Measurements from ENCODE around the gene NCKAP5. TPM values are rescaled to one million over a fixed set of nuclear protein-coding genes. Genes with fewer than 3 reads are reported as not detected.

Gene NCKAP5
- total RNA-seq, 4 donors from 2014 or later: 0.03 to 0.55 (median 0.33) TPM

DNA sequence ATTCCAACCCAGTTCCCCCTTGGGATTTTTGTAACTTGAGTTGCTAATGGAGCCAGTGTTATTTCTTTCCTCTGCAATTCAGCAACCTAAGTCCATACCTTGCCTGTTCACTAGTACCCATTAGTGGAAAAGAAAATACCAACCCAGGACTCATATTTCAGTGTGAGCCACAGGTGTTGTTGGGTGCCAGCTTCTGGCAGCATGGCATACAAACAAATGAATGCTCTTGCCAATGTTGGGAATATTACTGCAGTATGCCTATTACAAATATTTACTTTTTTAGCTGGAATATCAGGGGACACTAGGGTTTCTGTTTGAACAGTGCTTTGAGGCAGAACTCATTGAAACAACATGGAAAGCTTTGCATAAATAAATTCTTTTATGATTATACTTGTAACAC lies 130.2 kb downstream of the NCKAP5 start:
- no peaks in the 10 kb centered on the region for H3K4me1 ChIP-seq
- H3K9me3 ChIP-seq: no peaks in the 10 kb centered on the region
- no peak overlapping the region for H3K4me3 ChIP-seq
- H3K27me3 ChIP-seq: no peaks in the 10 kb centered on the region
- H3K27ac ChIP-seq: no peak overlapping the region
- TF ChIP-seq POLR2A (IDR thresholded peaks at IDR 0.05): no peak
- TF ChIP-seq, protein P1, sequence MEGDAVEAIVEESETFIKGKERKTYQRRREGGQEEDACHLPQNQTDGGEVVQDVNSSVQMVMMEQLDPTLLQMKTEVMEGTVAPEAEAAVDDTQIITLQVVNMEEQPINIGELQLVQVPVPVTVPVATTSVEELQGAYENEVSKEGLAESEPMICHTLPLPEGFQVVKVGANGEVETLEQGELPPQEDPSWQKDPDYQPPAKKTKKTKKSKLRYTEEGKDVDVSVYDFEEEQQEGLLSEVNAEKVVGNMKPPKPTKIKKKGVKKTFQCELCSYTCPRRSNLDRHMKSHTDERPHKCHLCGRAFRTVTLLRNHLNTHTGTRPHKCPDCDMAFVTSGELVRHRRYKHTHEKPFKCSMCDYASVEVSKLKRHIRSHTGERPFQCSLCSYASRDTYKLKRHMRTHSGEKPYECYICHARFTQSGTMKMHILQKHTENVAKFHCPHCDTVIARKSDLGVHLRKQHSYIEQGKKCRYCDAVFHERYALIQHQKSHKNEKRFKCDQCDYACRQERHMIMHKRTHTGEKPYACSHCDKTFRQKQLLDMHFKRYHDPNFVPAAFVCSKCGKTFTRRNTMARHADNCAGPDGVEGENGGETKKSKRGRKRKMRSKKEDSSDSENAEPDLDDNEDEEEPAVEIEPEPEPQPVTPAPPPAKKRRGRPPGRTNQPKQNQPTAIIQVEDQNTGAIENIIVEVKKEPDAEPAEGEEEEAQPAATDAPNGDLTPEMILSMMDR (IDR thresholded peaks at IDR 0.05 in 4 of 5, conservative IDR thresholded peaks at IDR 0.05 in 1 of 5): no peak
- intact Hi-C loops (cut with DNase I; ENCODE audit: low total_unique reads) (no loop called here), in situ Hi-C loops (cut with MboI; ENCODE audit: low sequenced_read_pairs in 4 of 4) (no loop called here)
- no peak for DNase-seq
- H3K36me3 ChIP-seq: no peaks in the 10 kb centered on the region
- ATAC-seq: no peak

DNA sequence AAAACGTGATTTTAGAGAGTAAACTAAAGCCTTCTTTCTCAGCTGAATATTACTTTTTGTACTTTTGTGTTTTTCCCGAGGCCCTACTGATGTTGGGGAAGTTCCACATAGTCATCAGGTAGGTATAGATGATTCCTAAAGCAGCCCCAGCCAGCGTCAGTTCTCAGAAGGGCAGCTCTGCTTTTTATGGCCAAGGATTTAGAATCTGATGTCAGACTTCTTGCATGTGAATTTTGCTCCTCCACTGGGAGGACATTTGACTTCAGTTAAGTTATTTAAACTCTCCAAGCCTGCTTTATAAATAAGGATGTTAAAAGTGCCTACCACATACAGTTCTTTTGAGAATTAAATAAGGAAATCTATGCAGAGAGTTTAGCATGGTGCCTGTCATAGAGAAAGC lies 130.8 kb downstream of the NCKAP5 start:
- H3K9me3 ChIP-seq: no peaks in the 10 kb centered on the region
- intact Hi-C loops (cut with DNase I; ENCODE audit: low total_unique reads): no loop called here
- DNase-seq (no peak), ATAC-seq (no peak)
- in situ Hi-C loops (cut with MboI; ENCODE audit: low sequenced_read_pairs in 4 of 4): no loop called here
- no peaks in the 10 kb centered on the region for H3K36me3 ChIP-seq
- H3K27me3 ChIP-seq: no peaks in the 10 kb centered on the region
- H3K27ac ChIP-seq: no peak overlapping the region
- H3K4me3 ChIP-seq: no peak overlapping the region
- H3K4me1 ChIP-seq: no peaks in the 10 kb centered on the region
- TF ChIP-seq, protein P1 (IDR thresholded peaks at IDR 0.05 in 4 of 5, conservative IDR thresholded peaks at IDR 0.05 in 1 of 5): no peak
- no peak for TF ChIP-seq POLR2A (IDR thresholded peaks at IDR 0.05)

DNA sequence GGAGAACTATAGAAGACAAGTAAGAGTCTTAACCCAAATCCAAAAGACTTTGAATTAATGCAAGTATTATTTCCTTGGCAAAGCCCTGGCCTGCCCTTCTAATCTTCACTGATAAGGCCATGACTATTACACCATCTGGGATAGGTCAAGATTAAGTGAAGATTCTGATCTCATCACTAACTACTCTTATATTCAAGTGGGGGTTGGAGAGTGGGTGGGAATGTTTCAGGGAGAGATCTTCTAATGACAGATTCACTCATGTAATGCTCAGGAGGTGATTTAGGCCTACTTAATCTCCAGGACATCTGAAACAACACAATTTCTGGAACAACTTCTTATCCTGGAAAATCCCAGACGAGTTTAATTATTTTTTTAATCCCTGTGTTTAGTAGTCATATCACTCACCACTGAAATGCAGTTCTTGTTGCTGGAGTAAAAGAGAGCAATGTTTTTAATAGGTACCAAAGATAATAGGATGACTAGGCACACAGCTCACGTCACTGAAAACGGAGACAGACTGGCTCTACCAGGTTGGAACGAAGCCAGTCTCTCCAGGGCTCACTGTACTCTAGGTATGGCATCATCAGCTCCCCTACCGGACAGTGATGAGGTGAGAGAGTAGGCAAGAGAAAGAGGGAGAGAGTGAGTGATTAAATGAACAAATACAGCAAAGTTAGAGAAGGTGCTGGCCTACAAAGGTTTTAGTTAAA lies 133.1 kb downstream of the NCKAP5 start:
- Histone ChIP-seq H3K4me3 (no peak overlapping the region), H3K27ac (no peak overlapping the region), H3K9me3 (no peaks in the 10 kb centered on the region), H3K27me3 (no peaks in the 10 kb centered on the region), H3K4me1 (no peaks in the 10 kb centered on the region), H3K36me3 (no peaks in the 10 kb centered on the region)
- in situ Hi-C loops (cut with MboI; ENCODE audit: low sequenced_read_pairs in 4 of 4): no loop called here
- TF ChIP-seq, protein P1 (IDR thresholded peaks at IDR 0.05 in 4 of 5, conservative IDR thresholded peaks at IDR 0.05 in 1 of 5): no peak
- TF ChIP-seq POLR2A (IDR thresholded peaks at IDR 0.05): no peak
- peak in 1 of 2 donors; percentile 11 for DNase-seq
- ATAC-seq: no peak
- intact Hi-C loops (cut with DNase I; ENCODE audit: low total_unique reads): no loop called here

DNA sequence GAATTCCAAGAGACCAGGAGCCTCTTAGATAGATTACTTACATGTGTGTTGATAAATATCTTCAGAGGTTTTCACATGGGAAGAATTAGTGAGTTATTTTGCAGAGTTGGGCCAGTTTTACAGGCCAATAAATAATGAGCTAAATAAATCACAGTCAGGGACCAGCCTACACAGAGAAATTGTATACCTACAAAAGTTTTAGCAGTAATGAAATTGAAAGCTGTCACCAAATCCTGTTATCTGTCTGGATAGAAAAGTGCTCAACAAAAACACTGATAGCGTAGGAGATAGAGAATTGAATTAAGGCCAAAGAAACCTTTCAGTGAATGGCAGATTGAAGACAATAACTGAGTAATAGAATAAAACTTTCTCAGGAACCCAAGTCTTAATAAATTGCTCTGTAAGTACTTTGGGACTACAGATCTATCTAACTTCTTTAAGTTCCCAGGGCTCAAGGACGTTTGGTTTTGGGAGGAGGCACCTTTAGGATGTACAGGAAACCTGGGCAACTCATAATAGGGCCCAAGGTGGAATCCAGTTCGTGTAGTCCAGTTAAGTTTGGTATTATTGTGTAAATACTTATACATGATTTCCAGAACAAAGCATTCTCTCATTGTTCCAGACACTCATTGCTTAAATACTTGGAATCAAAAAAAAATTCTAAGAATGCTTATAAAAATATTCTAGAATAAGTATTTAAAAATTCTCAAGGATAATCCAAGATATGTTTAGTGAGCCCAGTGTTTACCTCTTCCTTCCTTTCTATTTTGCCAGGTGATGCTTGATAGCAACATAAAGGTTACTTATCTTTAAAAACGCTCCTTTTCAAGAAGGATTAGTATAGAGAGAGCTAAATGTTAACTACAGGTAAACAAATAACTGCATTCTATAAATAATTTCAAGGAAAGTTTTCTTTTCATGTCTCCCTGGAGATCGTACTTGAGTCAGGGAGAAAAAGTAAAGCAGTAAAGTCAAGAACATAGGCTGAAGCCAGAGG lies 134.5 kb downstream of the NCKAP5 start:
- in situ Hi-C loops (cut with MboI; ENCODE audit: low sequenced_read_pairs in 4 of 4): no loop called here
- no peak for ATAC-seq
- DNase-seq: no peak
- Histone ChIP-seq H3K36me3 (no peaks in the 10 kb centered on the region), H3K4me3 (no peak overlapping the region), H3K27ac (no peak overlapping the region), H3K9me3 (no peaks in the 10 kb centered on the region), H3K4me1 (no peaks in the 10 kb centered on the region), H3K27me3 (no peaks in the 10 kb centered on the region)
- intact Hi-C loops (cut with DNase I; ENCODE audit: low total_unique reads): no loop called here
- TF ChIP-seq POLR2A (IDR thresholded peaks at IDR 0.05): no peak
- TF ChIP-seq, protein P1 (IDR thresholded peaks at IDR 0.05 in 4 of 5, conservative IDR thresholded peaks at IDR 0.05 in 1 of 5): no peak
